Mucosa of descending colon (tissue), 3 donors: ENCODE measurements around the gene FAM117B. TPM values are rescaled to one million over a fixed set of nuclear protein-coding genes. Genes with fewer than 3 reads are reported as not detected.

ENCODE experiments used
- ATAC-seq: fragments of 200-7000 bp; cut with Tn5 transposase; one replicate; pipeline ENCODE4 v1.9.1; 2020; ENCODE audit warnings: mild to moderate bottlenecking, moderate library complexity
- DNase-seq, 3 donors: peaks; one replicate each; pipeline ENCODE4 v3.0.0-alpha.2; 2020
- H3K36me3 ChIP-seq: fragments of 200-600 bp; one replicate; pipeline ENCODE4 v1.8.0; 2021; ENCODE audit warnings: low read depth, mild to moderate bottlenecking
- H3K4me1 ChIP-seq: fragments of 200-600 bp; one replicate; pipeline ENCODE4 v1.8.0; 2021; ENCODE audit warnings: low read depth, mild to moderate bottlenecking
- H3K4me3 ChIP-seq: fragments of 200-600 bp; one replicate; pipeline ENCODE4 v1.8.0; 2021; ENCODE audit warnings: mild to moderate bottlenecking
- H3K9me3 ChIP-seq: fragments of 200-600 bp; one replicate; pipeline ENCODE4 v1.8.0; 2021; ENCODE audit warnings: mild to moderate bottlenecking
- intact Hi-C, 2 donors: fragments of 100-400 bp; cut with DNase I in 1 of 2; cut with micrococcal nuclease in 1 of 2; formaldehyde crosslinking; loops; one replicate each; pipeline versions ENCODE4 v1.11.0 to v1.11.1; 2022; cut with DNase I, micrococcal nuclease
- total RNA-seq, 3 donors: library from RNA; stranded (reverse); fragmentation: NEBNext Ultra II Directional in 2 of 3; extraction: Animal tissue kit (Norgen Biotek cat#: 25700) in 2 of 3; gene quantifications; one replicate each; pipeline versions ENCODE4 v1.2.1 to v1.2.4, GENCODE V29; 2021 to 2023
- TF ChIP-seq, protein P1 (sequence below): fragments of 200-600 bp; IDR thresholded peaks from one replicate; pipeline ENCODE4 v1.8.0; 2022; ENCODE audit warnings: antibody characterized with exemption, mild to moderate bottlenecking
- donor health status: DM: no; HTN: no; CAD: no; lungs with moderate emphysema.
- donor health status: DM: no; HTN: no; CAD: no.
- donor health status: DM: no; HTN: yes; CAD: no.

FAM117B gene
- total RNA-seq, 3 donors from 2014 or later: 11.5 to 21.7 (median 15.4) TPM

DNA sequence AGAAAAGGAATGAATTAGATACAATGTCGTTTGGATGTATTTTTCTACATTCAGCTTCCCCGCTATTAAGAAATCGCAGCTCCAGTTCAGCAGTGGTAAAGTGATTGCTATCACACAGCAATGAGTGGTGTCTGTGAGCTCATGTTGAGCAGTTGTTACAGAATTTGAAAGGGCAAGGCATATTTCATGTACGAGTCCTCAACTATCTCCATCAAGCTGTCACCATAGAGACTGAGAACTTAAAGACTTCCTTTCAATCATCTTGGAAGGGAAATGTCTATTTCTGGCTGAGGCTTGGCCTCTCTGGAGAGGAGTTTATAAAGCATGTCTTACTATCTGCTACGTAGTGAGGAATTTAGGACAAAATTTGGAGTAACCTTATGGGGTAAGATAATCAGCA lies 24.4 kb upstream of the FAM117B start:
- no peak overlapping the region for H3K4me3 ChIP-seq
- no peaks in the 10 kb centered on the region for H3K4me1 ChIP-seq
- intact Hi-C loops: no loop called here
- no peaks in the 10 kb centered on the region for H3K9me3 ChIP-seq
- ATAC-seq (no peak), DNase-seq (no peak)
- H3K36me3 ChIP-seq: no peaks in the 10 kb centered on the region
- TF ChIP-seq, protein P1, sequence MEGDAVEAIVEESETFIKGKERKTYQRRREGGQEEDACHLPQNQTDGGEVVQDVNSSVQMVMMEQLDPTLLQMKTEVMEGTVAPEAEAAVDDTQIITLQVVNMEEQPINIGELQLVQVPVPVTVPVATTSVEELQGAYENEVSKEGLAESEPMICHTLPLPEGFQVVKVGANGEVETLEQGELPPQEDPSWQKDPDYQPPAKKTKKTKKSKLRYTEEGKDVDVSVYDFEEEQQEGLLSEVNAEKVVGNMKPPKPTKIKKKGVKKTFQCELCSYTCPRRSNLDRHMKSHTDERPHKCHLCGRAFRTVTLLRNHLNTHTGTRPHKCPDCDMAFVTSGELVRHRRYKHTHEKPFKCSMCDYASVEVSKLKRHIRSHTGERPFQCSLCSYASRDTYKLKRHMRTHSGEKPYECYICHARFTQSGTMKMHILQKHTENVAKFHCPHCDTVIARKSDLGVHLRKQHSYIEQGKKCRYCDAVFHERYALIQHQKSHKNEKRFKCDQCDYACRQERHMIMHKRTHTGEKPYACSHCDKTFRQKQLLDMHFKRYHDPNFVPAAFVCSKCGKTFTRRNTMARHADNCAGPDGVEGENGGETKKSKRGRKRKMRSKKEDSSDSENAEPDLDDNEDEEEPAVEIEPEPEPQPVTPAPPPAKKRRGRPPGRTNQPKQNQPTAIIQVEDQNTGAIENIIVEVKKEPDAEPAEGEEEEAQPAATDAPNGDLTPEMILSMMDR: no peak

DNA sequence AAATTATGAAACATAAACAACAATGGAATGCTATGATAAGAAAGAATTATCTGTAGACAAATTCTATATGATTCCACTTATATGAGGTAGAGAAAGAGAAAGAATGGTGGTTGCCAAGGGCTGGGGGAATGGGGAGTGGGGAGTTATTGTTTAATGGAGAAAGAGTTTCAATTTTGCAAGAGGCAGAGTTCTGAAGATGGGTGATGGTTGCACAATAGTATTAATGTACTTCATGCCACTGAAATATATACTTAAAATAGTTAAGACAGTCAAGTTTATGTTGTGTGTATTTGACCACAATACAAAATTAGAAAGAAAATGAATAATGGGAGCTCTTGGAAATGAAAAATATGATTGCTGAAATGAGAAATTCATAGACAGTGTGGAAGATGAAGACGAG lies 22.6 kb upstream of the FAM117B start:
- ATAC-seq (no peak), DNase-seq (no peak)
- H3K4me3 ChIP-seq: no peak overlapping the region
- no peaks in the 10 kb centered on the region for H3K4me1 ChIP-seq
- intact Hi-C loops: no loop called here
- H3K36me3 ChIP-seq: no peaks in the 10 kb centered on the region
- H3K9me3 ChIP-seq: no peaks in the 10 kb centered on the region
- TF ChIP-seq, protein P1: no peak

DNA sequence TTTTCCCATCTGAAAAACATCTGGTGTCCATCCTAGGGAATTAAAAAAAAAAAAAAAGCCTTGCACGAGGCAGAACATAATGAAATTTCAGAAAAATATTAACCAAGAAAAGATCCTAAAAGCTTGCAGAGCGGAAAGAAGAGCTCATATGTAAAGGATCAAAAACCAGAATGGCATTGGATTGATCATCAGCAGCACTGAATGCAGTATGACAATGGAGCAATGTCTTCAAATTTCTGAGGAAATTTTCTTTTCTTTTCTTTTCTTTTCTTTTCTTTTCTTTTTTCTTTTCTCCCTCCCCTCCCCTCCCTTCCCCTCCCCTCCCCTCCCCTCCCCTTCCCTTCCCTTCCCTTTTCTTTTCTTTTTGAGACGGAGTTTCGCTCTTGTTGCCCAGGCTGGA lies 21.3 kb upstream of the FAM117B start:
- no peaks in the 10 kb centered on the region for H3K4me1 ChIP-seq
- ATAC-seq (no peak), DNase-seq (no peak)
- H3K4me3 ChIP-seq: no peak overlapping the region
- TF ChIP-seq, protein P1: no peak
- intact Hi-C loops: no loop called here
- no peaks in the 10 kb centered on the region for H3K36me3 ChIP-seq
- H3K9me3 ChIP-seq: no peaks in the 10 kb centered on the region

DNA sequence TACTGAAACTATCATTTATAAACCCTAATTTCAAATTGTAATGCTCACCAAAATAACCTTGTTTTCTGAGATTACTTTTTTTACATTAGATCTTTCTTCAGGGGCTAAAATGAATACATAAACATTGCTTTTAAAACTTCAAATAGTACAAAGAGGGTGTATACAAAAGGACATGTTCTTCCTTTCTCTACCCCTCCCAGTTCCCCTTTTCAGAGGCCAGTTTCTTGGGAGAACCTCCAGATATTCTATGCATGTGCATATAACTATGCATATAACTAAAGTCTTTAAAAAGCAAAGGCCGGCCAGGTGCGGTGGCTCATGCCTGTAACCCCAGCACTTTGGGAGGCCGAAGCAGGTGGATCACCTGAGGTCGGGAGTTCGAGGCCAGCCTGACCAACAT lies 10.6 kb upstream of the FAM117B start:
- H3K36me3 ChIP-seq: no peaks in the 10 kb centered on the region
- DNase-seq (no peak), ATAC-seq (no peak)
- intact Hi-C loops: no loop called here
- no peaks in the 10 kb centered on the region for H3K4me1 ChIP-seq
- TF ChIP-seq, protein P1: no peak
- no peaks in the 10 kb centered on the region for H3K9me3 ChIP-seq
- no peak overlapping the region for H3K4me3 ChIP-seq

DNA sequence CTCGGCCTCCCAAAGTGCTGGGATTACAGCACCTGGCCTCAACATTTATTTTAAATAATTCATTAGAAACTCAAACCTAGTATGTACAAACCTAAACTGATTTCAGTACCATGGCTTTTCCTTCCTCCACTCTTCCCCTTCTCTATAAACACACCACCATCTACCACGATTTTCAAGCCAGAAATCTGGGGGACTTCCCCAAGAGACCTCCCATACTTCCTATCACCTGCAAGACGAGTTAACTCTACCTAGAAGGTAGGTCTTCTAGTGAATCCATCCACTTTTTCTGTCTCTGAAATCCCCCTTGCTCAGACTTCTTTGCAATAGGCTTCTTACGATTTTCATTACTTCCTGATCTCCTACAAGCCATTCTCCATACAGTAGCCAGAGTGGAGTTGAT lies 7.7 kb upstream of the FAM117B start:
- TF ChIP-seq, protein P1: no peak
- no peak overlapping the region for H3K4me3 ChIP-seq
- no peaks in the 10 kb centered on the region for H3K36me3 ChIP-seq
- ATAC-seq: no peak
- no peak for DNase-seq
- H3K9me3 ChIP-seq: no peaks in the 10 kb centered on the region
- intact Hi-C loops: no loop called here
- no peaks in the 10 kb centered on the region for H3K4me1 ChIP-seq

DNA sequence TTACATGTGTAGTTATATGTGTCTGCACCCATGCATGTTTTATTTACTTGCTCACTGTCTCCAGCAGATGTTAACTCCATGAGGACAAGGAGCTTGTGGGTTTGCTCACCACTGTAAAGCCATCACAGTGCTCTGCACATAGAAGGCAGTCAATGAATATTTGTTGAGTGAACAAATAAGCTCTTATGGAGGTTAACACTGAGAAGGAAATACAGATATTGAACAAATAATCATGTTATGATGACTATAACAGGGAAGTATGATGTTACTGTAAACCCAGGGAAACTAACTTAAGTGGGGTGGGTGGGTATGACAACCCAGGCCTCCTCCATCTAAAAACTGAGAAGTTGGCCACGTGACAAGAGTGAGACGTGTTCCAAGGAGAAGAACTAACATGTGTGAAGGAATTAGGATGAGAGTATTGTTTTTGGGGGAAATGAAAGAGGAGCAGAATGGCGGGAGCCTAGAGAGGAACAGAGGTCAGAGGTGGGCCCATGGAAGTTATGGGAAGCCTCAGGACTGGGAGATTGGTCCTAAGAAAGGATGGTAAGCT lies 6.0 kb upstream of the FAM117B start:
- H3K4me3 ChIP-seq: no peak overlapping the region
- no peaks in the 10 kb centered on the region for H3K4me1 ChIP-seq
- no peaks in the 10 kb centered on the region for H3K36me3 ChIP-seq
- ATAC-seq: no peak
- no peak for DNase-seq
- intact Hi-C loops: no loop called here
- TF ChIP-seq, protein P1: no peak
- no peaks in the 10 kb centered on the region for H3K9me3 ChIP-seq
